GM10847 (cell line): ENCODE data around the gene FA2H.

Experiments
- POLR2A ChIP-seq: IDR thresholded peaks from 2 replicates; pipeline ENCODE4 v1.6.1; 2011; ENCODE audit not compliant: insufficient read length; ENCODE audit errors: extremely low read depth

Gene FA2H

GRCh38 chr16:74752258-74752657 lies 22.4 kb downstream of the FA2H start:
- TF ChIP-seq POLR2A: no peak

DNA sequence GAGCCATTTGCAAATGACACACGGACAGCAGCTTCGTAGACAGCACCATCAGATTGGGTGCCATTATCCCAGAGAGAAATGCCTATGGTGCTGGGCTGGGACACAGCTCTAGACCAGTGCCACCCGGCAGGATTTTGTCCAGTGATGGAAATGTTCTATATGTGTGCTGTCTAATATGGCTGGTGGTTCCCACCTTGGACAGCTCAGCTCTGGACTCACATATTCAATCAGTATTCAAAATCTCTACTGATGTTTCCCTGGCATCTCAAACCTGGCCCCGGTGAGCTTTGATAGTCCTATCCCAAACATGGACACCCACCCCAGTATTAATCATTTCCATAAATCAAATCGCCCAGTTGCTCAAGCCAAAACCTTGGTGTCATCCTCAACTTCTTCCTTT lies 23.0 kb downstream of the FA2H start:
- no peak for TF ChIP-seq POLR2A

DNA sequence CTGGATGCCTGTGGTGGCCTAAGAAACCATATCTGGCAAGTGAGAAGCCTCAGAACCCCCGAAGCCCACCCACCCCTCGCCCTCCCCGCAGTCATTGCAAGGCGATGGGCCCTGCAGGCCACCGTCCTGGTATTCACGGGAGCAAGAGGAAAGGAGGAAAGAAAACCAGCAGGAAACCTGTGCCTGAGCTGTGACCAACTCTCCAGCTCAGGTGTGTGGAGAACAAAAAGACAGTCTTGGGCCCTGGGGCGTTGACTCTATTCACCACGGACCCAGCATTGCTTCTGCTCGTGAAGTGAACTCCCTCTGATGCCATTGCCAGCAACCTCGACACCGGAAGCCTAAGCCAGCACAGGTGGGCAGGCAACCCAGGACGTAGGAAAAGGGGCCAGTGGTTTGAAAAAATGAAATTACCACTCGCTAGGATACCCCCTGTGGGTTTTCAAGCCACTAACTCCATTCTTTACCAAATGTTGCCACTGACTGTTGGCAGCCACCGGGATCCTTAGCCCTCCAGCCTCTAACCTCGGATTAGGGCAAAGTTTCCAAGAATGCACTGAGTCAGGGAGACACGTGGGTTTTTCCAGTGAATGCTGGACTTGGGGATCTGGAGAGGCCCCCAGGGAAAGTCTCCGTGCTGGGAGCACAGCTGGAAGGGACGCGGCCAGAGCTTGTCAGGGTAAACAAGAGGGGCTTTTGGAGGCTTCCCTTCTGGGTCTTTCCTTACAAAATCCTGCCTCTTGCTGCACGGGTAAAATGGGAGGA lies 25.1 kb downstream of the FA2H start:
- TF ChIP-seq POLR2A: no peak

- TF ChIP-seq POLR2A: no peak
Observed at GRCh38 chr16:74748616-74749026, 26.0 kb downstream of the FA2H start.

DNA sequence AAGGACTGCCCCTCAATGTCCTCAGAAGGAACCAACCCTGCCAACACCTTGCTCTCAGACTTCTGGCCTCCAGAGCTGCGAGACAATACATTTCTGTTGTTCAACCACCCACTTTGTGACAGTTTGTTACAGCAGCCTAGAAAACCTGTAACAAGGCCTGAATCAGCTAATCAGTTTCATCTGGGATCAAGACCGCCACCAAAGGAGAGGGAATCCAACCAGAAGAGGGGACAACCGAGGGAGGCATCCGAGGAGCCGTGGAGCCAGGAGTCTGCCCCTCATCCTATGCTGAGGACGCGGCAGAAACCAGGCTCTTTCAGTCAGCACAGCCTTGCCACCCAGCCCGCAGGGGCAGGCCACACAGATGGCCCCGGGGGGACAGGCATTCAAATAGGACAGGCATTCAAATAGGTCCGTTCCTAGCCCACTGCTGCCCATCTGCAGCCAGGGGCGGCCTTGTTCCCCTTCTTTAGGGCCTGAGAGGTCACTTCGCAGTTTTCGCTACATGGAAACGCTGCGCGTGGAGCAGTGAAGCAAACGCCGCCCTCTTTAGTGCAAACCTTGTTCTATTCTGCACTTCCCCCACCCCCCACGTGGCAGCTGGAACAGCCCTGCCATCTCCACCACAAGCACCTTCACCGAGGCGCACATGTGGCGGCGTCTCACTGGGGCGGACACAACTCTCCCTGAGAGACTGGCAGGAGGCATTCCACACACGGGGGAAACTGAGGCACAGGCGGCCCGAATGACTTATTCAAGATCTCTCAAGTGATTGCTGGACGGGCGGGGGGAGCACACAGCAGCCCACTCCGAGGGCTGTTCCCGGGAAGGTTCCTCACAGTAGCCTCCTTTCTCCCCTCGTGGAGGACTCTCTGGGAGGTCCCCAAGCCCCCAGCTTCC lies 26.7 kb downstream of the FA2H start:
- no peak for TF ChIP-seq POLR2A

- no peak for TF ChIP-seq POLR2A
Observed at GRCh38 chr16:74745926-74746325, 28.7 kb downstream of the FA2H start.

DNA sequence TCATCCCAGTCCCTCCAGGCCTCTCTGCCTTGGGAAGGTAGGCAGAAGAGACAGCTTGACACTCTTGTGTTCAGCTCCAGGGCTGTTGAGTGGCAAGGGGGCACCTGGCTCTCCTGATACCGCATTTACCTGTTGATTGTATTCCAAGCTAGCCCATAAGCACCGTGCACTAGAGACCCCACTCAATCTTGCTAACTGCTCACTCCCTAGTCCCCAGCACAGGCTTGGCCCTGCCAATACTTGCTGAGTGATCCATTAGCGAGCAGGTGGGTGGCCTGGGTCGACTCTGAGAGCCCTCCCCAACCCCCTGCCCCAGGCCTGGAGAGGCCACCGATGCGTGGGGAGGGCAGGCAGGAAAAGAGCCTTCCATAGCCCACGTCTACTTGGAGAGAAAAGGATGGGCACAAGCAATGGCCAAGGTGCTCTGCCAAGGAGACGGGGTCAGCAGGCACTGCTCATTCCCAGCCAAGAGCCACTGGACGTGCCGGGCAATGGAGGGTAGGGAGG lies 29.5 kb downstream of the FA2H start:
- no peak for TF ChIP-seq POLR2A

- no peak for TF ChIP-seq POLR2A
Observed at GRCh38 chr16:74744566-74744965, 30.1 kb downstream of the FA2H start.

- TF ChIP-seq POLR2A: no peak
Observed at GRCh38 chr16:74743668-74744299, 30.8 kb downstream of the FA2H start.

DNA sequence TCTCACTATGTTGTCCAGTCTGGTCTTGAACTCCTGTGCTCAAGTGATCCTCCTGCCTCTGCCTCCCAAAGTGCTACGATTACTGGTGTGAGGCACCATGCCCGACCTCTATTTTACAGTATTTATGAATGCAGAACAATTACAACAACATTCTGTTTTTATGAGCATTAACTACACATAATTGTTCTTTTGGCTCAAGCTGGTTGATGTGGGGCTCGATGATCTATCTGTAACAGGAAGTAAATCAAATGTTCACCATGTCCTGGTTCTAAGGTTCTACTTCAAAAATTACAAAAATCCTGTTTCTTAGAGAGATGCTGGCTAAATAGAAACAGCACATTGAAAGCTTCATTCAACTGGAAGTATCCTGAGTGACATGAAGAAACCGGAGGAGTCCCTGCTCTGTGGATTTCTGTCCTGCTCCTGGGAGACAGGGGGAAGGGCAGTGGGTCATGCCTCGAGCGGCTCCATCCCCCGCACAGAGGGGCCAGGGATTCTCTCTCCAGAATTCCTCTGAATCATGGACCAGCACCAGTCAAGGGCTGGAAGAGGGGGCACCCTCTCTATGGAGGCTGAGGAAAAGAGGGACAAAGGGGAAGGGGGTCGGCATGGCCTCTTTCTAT lies 31.5 kb downstream of the FA2H start:
- no peak for TF ChIP-seq POLR2A

GRCh38 chr16:74742051-74742481 lies 32.6 kb downstream of the FA2H start:
- no peak for TF ChIP-seq POLR2A

DNA sequence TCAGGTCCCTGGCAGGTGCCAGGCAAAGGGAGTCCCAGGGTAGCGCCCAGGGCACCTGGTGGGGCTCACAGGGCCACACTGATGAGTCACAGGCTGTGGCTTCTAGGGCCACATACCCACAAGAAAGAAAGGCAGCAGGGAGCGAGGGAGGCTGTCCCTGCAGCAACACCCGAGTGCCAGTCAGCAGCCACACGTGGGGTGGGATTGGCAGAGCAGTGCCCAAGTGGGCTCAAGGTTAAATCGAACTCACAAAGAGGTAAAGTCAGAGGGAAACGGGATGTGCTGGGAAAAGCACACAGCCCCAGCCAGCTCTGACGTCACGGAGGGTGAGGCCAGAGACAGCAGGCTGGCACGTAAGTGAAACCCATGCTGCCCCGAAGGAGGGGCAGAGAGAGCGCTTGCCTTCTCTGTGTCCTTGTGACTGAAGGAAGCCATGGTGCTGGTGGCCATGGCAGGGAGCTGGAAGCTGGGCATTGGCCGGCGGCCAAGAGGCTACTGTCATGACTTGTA lies 33.8 kb downstream of the FA2H start:
- no peak for TF ChIP-seq POLR2A

DNA sequence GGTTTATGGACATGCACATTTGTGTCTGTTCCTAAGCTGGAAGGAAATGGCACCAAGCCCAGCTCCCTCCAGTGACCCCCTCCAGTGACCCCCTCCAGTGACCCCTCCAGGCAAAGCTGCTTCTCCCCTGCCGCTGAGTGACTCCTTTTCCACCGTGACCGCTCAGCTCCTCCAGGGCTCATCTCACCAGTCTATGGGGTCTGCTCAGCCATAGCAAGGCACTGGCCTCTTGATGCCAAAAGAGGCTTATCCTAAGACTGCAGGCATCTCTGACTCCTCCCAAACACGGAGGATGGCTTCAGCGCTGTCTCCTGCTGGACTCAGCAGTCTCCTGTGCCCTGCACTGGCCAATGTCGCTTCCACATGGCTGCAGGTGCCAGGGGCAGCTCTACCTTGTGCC lies 35.3 kb downstream of the FA2H start:
- TF ChIP-seq POLR2A: no peak

GRCh38 chr16:74738816-74739215 lies 35.8 kb downstream of the FA2H start:
- TF ChIP-seq POLR2A: no peak

- no peak for TF ChIP-seq POLR2A
Observed at GRCh38 chr16:74738113-74738541, 36.5 kb downstream of the FA2H start.
